Nephron progenitor cell (in vitro differentiated cells): Measurements from ENCODE around the gene NR4A2.

Experiments
- DNase-seq: peaks from one replicate; pipeline ENCODE4 v3.0.0; 2021
- H3K27ac Mint-ChIP-seq: 2 replicates; pipeline ENCODE4 v1.8.0; 2021; ENCODE audit warnings: mild to moderate bottlenecking, moderate library complexity, mixed read lengths
- H3K27me3 Mint-ChIP-seq: 2 replicates; pipeline ENCODE4 v1.8.0; 2021; ENCODE audit warnings: mild to moderate bottlenecking, low read depth, mixed read lengths; ENCODE audit not compliant: poor library complexity
- H3K36me3 Mint-ChIP-seq: 2 replicates; pipeline ENCODE4 v1.8.0; 2021; ENCODE audit warnings: low read depth, mixed read lengths
- H3K4me1 Mint-ChIP-seq: 2 replicates; pipeline ENCODE4 v1.8.0; 2021; ENCODE audit warnings: mixed read lengths
- H3K4me3 Mint-ChIP-seq: 2 replicates; pipeline ENCODE4 v1.8.0; 2021; ENCODE audit warnings: mild to moderate bottlenecking, moderate library complexity, mixed read lengths
- H3K9me3 Mint-ChIP-seq: 2 replicates; pipeline ENCODE4 v1.8.0; 2021; ENCODE audit warnings: mild to moderate bottlenecking, moderate library complexity, mixed read lengths
- TF ChIP-seq, protein P1 (sequence below): fragments of 200-600 bp; sonication (generic); IDR thresholded peaks from 2 replicates; pipeline ENCODE4 v1.5.0; 2021; ENCODE audit warnings: antibody characterized with exemption

Gene NR4A2

DNA sequence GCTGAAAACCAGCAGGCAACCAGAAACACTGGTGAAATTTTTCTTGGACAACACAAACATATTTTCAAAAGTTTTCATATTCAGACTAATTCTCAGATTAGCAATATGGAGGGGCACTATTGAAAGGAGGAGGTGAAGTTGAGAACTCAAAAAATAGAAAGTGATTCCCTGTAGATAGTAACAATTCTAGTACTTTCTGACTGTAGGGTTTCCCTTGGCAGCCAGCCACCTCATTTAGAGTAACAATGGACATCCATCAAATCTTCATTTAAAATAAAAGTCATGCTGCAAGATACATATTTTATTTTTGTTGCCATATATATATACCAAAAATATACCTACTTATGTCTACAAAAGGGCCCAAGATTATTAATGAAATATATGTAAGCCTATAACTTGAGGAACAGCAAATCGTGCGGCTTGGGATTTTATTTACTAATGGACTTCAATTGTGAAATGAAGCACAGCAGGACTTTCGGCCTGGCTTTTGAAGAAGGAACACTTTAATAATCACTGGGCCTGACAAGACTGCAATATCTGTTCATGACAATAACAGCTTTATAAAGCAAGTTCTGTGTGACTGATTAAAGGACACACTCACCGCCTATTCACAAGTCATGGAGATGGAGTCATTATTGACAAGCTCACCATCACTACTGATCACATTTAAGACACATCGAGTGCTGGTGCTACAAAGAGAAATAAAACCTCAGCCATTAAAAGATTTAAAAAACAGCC lies 6.8 kb upstream of the NR4A2 start:
- no peaks in the 10 kb centered on the region for H3K9me3 Mint-ChIP-seq
- peaks cover 6% of the 10 kb centered on the region for H3K27me3 Mint-ChIP-seq
- H3K4me3 Mint-ChIP-seq, result no peak overlapping the region
- peaks cover 40% of the 10 kb centered on the region for H3K4me1 Mint-ChIP-seq
- H3K27ac Mint-ChIP-seq, result no peak overlapping the region
- no peaks in the 10 kb centered on the region for H3K36me3 Mint-ChIP-seq
- DNase-seq, result no peak
- TF ChIP-seq, protein P1, sequence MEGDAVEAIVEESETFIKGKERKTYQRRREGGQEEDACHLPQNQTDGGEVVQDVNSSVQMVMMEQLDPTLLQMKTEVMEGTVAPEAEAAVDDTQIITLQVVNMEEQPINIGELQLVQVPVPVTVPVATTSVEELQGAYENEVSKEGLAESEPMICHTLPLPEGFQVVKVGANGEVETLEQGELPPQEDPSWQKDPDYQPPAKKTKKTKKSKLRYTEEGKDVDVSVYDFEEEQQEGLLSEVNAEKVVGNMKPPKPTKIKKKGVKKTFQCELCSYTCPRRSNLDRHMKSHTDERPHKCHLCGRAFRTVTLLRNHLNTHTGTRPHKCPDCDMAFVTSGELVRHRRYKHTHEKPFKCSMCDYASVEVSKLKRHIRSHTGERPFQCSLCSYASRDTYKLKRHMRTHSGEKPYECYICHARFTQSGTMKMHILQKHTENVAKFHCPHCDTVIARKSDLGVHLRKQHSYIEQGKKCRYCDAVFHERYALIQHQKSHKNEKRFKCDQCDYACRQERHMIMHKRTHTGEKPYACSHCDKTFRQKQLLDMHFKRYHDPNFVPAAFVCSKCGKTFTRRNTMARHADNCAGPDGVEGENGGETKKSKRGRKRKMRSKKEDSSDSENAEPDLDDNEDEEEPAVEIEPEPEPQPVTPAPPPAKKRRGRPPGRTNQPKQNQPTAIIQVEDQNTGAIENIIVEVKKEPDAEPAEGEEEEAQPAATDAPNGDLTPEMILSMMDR, result no peak

DNA sequence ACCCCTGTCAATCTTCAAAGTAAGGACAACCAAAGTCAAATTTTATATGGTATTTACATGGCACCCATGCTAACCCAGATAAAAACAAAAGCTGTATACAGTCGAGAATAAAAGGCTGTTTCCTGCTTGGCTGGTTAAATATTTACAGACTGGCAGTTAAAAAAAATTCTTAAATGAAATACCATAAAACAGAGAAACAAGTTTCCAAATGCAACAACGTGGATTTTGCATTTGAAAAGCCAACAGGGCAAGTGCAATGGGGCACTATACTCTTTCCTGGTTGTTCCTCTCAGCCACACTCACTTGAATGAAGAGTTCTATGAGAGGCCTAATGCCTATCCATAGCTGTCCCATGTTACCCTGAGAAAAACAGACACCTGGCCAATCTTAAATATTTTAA lies 6.1 kb upstream of the NR4A2 start:
- TF ChIP-seq, protein P1, result no peak
- H3K27me3 Mint-ChIP-seq, result peaks cover 10% of the 10 kb centered on the region
- DNase-seq, result no peak
- no peaks in the 10 kb centered on the region for H3K36me3 Mint-ChIP-seq
- H3K9me3 Mint-ChIP-seq, result no peaks in the 10 kb centered on the region
- no peak overlapping the region for H3K27ac Mint-ChIP-seq
- no peak overlapping the region for H3K4me3 Mint-ChIP-seq
- peaks cover 39% of the 10 kb centered on the region for H3K4me1 Mint-ChIP-seq

DNA sequence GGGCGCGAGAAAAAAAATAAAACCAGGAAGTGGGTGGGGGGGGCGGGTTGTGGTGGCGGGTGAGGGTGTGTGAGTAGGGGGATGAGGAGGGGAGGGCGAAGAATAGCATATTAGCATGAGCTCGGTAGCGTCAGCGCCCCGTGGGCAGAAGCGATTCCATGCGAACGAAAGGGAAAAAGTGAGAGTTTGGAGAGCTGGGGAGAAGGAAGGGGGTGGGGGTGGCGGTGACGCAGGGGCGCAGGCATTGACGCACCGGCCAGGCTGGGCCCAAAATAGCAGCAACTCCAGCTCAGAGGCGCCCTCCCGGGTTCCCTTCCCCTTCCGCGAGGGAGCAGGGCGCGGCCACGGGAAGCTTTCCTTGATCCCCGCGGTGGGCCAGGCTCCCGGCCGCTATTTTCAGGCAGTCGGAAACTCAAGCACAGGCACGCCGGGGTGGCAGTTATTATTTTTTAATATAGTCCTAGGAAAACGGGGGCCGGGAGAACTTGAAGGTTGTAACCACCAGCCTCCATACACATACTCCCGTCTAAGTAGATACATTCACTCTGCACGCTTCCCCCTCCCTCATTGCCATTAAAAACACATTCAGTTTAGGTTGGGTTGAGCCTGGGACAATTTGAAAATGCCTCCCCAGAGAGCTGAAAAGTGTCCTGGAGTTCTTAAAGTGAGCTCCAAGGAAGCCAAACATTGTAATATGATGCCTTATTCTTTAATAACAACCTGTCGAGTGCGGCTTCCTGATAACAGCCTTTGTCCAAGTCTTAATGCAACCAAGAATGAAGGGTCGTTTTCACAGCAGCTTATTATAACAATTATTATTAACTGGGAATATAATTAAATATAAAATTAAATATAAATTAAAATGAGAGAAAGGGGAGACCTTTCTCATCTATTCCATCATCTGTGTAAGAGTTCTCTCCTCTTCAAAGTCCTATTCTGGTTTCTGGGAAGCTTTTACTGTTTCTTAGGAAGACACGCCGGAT lies 2.3 kb upstream of the NR4A2 start:
- H3K27me3 Mint-ChIP-seq, result peaks cover 48% of the 10 kb centered on the region
- TF ChIP-seq, protein P1, result no peak
- peak; percentile 66 for DNase-seq
- H3K4me1 Mint-ChIP-seq, result peaks cover 38% of the 10 kb centered on the region
- no peaks in the 10 kb centered on the region for H3K9me3 Mint-ChIP-seq
- peak overlapping the region; percentile 72 for H3K27ac Mint-ChIP-seq
- H3K36me3 Mint-ChIP-seq, result no peaks in the 10 kb centered on the region
- peak overlapping the region; percentile 89 for H3K4me3 Mint-ChIP-seq

DNA sequence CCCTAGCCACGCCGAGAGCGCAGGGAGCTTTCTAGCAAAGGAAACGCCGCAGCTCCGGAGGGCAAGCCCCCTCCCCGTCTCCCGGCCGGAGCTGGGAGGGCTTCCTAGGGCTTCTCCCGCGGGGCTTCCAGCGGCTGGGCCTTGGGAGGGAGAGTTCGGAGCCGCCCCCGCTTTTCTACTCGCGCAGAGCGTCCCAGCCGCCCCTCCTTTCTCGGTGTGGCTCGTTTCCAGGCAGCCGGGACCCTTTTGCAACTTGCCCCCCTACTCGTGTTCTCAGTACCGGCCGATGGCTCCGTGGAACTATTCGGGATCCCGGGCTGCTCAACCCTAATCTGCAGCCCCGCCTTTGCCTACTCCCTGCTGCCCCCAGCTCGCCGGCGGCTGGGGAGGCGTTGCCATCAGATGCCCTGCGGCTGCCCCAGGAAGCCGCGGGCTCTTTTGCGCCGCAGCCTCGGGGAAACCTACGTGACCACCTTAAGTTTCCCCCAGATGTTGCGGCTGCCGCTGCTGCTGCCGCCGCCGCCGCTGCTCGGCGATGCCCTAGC lies 1.5 kb upstream of the NR4A2 start:
- peak overlapping the region; percentile 72 for H3K27ac Mint-ChIP-seq
- peaks cover 38% of the 10 kb centered on the region for H3K4me1 Mint-ChIP-seq
- TF ChIP-seq, protein P1, result no peak
- peak; percentile 76 for DNase-seq
- no peaks in the 10 kb centered on the region for H3K36me3 Mint-ChIP-seq
- peaks cover 56% of the 10 kb centered on the region for H3K27me3 Mint-ChIP-seq
- peak overlapping the region; percentile 89 for H3K4me3 Mint-ChIP-seq
- no peaks in the 10 kb centered on the region for H3K9me3 Mint-ChIP-seq

DNA sequence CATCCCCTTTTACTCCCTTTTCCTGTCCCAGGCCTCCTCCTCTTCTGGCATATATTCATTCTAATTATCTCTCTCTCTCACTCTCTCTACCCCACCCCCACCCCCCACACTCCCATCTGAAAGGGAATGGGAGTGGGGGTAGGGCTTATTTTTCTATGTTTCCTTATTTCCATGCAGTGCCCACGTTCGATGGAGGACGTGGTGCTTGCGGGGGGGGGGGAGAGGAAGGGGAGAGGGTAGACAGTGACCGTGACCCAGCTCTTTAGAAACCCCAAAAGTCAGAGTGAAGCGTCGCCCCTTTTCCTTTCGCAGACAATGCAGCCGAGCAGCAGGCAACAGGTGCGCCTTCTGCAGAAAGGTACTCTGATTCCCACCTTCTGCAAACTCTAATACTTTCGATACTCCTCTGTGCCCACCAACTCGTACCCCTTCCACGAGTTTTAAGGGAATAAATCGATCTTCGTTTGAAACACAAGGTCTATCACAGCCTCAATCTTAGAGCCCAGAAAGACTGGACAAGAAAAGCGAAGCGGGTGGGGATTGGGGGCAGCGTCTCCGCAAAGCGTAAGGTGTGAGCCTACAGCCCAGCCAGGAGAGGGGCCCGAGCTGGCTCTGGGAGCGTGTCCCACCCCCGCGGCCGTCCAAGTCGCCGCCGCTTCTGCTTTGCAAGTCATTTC lies 891 bp upstream of the NR4A2 start:
- TF ChIP-seq, protein P1, result no peak
- no peaks in the 10 kb centered on the region for H3K9me3 Mint-ChIP-seq
- H3K4me3 Mint-ChIP-seq, result peak overlapping the region; percentile 89
- no peaks in the 10 kb centered on the region for H3K36me3 Mint-ChIP-seq
- peaks cover 38% of the 10 kb centered on the region for H3K4me1 Mint-ChIP-seq
- DNase-seq, result no peak
- peaks cover 62% of the 10 kb centered on the region for H3K27me3 Mint-ChIP-seq
- no peak overlapping the region for H3K27ac Mint-ChIP-seq
